SKM-1 treated with dmso at 0.1 percent for 144 hours (cell line): Measurements from ENCODE around the gene WDR5B.

ENCODE experiments used
- DNase-seq: peaks from one replicate; lab custom pipeline; 2025; ENCODE audit not compliant: unreplicated experiment; lab: John Stamatoyannopoulos, UW

The WDR5B gene

DNA sequence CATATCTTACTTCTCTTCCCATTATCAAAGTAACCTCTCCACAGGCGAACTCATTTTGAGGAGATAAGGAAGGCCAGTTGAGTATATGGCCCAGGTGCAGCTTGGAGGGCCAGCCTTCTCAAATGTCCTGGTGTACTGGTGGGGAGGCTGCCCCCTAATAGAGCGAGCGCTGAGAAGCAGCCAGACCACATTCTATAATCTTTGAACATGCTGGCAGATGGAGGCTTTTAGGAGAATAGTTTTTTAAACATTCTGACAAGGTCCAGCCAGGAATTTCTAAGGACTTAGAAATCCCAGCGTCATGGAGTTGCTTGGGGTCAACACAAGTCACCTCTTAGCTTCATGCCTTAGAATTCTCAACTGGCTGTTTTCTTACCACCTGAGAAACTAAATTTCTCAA, 5.8 kb downstream of the WDR5B start:
- no peak for DNase-seq

DNA sequence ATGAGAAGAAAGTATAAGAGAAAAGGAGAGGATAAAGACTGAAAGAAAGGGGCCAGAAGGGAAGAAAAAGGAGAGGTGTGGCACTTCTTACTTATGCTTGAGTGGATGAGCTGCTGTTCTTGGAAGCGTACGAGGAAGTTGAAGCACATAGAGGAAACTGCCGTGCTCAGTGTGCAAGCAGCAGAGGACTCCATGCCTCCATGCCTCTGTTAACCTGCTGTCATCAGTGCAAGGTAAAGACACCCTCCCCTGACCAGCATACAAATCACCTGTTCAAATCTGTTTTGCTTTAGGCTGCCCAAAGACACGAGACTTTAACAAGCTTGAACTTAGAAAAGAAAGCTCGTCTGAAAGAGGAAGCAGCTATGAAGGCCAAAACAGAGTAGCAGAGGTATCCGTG, 6.4 kb downstream of the WDR5B start:
- peak; percentile 25 for DNase-seq

DNA sequence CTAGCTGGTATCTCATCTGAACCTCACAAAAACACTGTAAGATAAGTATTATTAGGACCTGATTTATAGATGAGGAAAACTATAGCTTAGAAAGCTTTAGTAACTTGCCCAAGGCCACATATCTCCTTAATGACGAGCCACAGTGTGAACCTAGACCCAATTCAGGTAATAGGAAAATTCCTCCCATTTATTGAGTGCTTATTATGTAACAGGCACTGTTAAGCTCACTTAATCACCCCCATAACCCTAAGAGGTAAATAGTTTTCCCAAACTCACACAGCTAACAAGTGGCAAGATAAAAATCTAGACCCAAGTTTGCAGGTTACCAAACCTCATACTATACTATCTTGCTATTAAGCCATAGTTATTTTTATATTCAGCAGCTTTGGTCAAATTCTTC, 7.9 kb downstream of the WDR5B start:
- no peak for DNase-seq

DNA sequence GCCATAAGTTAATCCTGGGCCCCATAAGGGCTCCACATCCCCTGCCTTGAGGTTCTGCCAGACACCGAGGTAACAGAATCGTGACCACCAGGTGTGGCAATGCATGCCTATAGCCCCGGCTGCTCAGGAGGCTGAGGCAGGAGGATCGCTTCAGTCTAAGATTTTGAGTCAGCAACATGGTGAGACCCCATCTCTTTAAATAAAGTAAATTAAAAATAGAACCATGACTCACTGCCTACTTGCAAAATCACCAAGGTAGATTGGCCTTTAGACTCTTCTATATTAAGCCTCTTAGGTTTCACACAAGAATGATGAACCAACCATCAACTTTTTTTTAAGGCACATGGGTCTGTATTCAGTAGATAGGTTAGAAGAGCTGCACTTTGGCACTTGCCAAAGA, 9.7 kb downstream of the WDR5B start:
- no peak for DNase-seq

DNA sequence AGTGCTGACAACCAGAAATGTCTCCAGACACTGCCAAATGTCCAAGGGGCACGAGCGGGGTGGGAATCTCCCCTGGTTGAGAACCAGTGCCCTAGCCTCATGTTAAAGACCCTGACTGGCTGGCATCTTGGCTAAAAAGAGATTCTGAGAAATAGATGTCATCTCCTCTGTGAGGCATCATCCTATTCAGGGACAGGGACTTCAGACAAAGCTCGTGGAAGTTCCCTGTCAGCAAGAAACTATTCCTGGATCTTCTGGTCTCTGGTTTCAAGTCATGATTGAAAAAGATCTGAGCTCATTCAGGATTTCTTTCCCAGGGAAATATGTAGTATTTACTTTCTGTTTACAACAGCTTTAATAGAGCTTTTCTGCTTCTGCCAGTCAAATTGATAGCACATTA, 10.8 kb downstream of the WDR5B start:
- no peak for DNase-seq

DNA sequence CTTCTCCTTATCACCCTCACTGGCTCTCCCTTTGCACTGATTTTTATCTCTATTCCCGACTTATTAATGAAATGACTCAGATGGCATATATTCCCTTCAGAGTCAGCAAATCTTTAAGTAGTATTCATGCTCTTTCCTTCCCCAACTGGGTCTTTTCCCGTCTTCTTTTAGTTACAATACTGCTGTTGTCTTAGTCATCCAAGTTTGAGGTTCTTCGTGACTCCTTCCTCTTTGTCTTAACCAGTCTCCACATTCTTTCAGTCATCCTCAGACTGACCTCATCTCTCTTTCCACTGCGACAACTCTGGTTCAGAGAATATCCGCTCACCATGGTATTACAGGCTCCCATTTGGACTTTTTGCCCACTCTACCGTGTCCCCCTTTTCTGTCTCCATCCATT, 12.4 kb downstream of the WDR5B start:
- no peak for DNase-seq

DNA sequence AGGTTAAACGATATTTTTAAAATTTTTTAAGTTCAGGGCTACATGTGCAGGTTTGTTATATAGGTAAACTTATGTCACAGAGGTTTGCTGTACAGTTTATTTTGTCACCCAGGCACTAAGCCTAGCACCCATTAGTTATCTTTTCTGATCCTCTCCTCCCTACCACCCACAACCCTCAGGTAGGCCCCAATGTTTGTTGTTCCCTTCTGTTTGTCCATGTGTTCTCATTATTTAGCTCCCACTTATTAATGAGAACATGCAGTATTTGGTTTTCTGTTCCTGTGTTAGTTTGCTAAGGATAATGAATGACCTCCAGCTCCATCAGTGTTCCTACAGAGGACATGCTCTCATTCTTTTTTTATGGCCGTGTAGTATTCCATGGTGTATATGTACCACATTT, 16.9 kb downstream of the WDR5B start:
- no peak for DNase-seq

DNA sequence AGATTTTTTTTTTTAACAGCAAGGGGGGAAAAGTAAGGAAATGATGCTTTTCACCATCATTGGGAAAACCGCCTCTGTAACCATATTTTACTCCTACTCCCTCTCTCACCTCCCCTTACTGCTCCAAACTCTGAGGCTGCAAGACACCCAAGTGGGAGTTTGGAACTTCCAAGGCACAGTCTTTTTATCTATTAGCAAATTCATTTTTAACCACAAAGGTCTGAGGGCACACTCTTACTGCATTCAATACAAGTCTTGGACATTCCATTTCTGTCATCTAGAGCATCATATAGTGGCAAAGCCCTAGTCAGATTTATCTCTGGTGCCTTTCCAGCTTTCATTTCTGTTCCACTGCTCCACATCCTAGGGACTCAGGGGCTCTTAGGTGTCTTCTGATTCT, 18.7 kb downstream of the WDR5B start:
- no peak for DNase-seq

DNA sequence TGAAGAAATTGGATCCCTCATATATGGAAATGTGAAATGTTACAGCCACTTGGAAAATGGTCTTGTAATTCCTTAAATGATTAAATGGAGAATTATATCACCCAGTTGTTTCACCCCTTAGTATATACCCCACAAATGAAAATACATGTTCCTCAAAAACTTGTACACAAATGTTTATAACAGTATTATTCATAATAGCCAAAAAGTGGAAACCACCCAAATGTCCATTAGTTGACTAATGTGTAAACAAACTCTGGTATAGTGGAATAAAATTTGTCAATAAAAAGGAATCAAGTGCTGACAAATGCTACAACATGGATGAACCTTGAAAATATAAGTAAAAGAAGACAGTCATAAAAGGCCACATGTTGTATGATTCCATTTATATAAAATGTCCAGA, 19.4 kb downstream of the WDR5B start:
- DNase-seq, result no peak

DNA sequence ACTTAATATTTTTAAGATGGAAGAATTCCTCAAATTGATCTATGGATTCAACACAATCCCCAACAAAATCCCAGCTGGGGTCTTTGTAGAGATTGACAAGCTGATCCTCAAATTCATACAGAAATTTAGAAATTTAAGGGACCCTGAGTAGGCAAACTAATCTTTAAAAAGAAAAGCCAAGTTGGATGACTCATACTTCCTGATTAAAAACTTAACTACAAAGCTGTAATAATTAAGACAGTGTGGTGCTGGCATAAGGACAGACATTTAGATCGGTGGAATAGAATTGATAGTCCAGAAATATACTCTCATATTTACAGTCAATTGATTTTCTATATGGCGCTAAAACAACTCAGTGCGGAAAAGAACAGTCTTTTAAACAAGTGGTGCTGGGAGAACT, 20.3 kb downstream of the WDR5B start:
- no peak for DNase-seq

DNA sequence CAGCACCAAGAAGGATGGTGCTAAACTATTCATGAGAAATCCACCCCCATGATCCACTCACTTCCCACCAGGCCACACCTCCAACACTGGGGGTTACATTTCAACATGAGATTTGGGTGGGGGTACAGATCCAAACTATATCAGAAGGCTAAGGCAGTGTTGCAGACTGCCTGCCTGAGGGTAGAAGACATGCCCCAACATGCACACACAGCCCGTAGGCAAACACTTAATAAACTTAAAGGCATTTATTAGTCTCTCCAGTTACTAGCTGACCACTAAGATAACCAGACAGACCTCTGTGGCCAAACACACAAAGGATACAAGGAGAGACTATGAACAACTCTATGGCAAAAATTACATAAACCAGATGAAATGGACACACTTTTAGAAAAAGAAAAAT, 21.7 kb downstream of the WDR5B start:
- no peak for DNase-seq

DNA sequence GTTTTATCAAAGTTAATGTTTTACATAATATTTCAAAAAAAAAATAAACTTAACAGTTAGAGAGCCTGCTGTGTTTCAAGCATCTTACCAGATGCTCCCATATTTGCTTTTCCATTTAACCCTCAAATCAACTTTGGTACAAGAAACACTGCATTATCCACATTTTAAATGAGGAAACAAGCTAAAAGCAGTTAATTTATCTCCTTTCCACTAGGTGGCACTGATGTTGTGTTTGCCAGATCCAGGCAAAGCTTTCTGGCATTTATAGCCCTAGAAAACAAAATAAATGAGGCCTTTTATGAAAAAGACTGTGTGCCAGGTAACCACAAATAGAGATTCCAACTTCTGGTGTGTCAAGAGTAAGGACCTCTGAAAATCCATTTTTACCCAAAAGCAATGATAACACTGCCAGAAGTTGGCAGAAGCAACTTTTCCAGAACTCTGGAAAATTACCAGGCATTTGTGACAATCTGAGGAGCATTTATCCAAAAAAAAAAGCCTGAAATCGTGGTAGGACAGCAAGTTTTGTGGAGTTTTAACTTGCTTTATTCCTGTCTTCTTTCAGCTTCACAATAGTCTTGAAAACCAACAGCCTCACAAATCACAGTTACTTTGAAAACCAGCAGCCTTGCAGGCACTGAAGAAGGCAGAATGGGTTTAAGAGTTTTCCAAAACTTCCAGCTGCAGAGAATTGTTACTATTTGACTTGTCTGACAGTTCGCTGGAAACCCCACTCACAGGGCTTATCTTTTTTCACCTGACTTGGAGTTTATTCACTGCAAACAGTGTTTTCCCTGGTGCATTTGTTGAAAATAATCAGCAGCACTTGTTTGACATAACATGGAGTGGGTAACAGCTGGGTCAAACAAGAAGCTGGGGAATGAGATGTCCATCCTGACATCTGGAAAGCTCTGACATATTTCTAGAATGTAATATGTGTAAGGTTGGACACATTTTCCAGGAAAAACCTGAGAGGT, 22.7 kb downstream of the WDR5B start:
- peak; percentile 51 for DNase-seq

DNA sequence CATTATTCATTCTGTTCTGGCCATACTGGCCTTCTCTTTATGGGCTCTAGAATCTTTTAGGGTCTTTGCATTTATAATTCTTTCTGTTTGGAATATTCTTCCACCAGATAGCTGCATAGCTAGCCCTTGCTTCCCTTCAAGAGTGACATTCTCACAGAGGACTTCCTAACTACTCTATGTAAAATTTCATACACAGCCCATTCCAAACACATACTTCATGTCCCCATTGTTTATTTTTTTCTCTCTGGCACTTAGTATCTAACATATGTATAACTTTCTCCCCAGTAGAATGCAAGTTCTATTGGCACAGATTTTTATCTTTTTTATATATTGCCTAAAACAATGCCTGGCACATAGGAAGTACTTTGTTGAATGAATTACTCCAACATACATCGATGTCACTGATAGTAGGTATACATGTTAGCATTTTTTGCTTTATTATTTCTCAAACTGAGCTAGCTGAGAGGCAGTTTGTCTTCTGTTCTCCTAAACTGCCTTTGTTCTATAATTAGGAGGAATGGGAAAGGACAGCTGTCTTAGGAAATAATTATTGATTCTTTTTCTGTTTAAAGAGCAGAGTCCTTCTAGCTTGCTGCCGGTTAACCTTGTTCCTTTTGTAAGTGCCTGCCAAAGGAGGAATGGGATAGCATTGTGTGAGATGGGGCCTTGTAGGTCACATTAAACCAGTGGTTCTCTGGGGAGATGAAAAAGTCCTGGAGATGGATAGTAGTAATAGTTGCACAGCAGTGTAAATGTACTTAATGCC, 24.0 kb downstream of the WDR5B start:
- DNase-seq, result no peak

DNA sequence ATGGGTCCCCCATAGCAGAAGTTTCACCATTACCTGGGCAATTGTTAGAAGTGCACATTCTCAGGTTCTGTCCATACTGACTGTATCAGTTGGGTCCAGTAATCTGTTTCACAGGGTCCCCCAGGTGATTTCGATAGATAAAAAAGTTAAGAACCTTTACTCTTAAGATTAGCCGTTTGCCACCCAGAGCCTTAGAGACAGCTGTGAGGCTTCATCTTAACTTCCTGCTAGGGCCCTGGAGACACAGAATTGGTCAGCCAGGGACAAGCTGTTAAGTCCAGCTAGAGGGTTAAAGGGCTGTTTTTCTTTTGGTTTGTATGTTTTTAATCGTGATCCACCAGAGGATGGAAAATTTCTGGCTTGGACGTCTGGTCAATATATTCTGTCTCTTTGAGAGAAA, 25.2 kb downstream of the WDR5B start:
- DNase-seq, result no peak

DNA sequence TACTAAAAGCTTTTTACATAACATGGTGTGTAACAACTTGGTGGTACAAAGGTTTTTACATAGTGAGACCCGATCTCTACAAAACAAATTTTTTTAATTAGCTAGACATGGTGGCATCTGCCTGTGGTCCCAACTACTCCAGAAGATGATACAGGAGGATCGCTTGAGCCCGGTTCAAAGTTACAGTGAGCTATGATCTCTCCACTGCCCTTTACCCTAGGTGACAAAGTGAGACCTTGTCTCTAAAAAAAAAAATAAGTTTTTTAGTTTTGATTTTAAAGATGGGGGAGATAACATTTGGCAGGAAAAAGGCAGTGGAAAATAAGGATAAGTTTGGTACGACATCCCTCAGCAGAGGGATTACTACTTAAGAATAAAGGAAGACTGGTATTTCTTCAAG, 26.0 kb downstream of the WDR5B start:
- no peak for DNase-seq

DNA sequence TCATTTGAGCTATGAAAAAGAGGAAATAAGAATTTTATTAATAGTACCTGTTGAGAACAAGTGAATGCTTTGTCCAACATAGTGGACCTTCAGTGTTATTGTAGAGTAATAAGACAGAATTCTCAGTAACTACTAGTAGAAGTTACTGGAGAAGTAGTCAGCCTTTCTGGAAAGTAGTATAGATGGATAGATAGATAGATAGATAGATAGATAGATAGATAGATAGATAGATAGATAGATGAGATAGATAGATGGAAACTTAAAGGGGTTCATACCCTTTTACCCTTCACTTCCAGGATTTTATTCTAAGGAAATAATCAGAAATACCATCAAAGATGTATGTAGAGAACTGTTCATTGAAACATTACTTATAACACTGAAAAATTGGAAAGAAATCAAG, 26.7 kb downstream of the WDR5B start:
- no peak for DNase-seq

DNA sequence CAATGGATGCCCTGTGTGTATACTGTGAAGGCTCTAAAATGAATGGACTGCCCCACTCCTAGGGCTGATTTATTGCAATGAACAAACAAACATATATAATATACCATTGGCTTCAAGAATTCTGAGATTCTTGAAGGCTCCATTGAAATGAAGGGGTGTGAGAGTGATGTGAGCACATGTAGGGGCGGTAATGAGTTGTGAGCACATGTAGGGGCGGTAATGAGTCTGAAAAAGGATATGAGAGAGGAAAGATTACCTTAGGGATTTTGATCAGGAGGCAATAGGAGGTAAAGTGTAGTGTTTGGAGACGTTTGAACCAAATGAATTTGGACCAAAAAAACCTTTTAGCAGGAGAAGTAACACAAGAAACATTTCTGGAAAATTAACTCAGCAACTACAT, 28.2 kb downstream of the WDR5B start:
- DNase-seq, result no peak

DNA sequence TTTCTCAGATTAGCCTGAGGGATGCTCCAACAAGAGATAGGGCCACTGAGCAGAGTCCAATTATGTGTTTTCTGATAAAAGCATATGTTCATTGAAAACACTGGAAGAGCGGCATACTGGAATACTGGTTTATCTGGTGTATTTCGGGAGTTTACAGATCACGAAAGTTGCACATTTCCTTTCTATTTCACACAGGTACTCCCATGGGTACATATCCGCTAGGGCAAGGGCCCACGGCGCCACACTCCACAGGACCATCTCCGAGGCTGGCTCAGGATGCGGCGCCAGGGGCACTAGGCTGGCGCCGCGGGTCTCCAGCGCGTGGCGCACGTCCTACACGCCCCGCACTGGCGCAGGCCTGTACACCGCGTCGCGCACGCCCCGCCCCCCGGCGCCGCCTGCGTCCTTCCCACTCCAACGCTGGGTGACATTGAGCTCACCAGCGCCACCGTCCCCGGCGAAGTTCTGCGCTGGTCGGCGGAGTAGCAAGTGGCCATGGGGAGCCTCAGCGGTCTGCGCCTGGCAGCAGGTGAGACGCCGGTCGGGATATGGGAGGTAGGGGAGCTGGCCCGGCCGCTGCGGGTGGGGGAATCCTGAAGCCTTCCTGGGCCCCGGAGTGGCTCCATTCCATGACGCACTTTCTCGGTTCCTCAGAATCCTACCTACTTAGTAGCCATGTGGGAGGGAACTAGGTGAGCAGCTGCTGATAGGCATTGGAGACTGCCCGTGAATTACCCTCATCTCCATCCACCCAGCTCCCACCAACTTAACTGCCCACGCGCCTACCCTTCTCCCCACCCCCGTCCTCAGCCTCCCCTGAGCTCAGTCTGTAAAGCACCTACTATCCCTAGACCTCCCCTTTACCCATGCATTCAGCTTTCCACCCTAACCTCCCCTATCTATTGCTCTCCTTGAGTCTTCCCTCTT, 31.8 kb downstream of the WDR5B start, which contains the start of gene FAM162A:
FAM162A (plus strand) TSS at position 412 of the 927 bp plus-strand sequence; CDS start at position 496, 84 bp downstream.
- peak; percentile 94 for DNase-seq

DNA sequence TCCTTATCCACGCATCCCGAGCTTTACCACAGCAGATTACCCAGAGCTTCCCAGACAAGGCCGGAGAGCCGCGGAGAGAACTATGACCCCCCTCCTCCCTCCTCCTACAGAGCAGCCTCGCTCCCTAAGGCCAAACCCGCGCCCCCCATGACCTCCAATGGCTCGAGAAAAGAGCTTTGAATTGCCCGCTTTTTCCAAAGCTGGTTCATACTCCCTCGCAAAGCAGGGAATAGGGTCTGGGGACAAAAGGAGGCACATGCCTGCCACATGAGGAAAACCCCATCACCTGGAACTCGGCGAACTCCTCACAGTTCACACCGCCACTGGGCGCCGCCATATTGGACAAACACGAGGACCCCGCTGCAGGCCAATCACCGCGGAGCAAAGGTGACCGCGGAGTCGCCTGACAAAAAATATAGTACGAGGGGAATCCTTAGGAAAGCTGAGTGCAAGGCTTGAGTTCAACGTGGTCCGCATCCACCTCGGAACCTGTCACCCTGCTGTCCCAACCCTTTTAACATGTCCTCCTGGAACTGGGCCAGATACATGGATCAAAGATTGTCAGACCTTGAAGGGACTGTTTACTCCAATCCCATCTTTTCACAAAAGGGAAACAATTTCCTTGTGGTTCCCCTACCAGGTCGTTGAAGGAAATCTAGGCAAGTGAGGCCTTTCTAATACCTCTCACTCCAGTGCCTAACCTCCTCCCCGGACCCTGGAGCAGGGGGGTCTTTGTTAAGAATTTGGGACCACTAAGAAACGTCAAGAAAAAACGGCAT, 32.8 kb downstream of the WDR5B start, which contains the start of gene MIX23:
MIX23 (minus strand) TSS at position 344 of the 779 bp plus-strand sequence; CDS start at position 337, 7 bp downstream.
- DNase-seq, result peak; percentile 85

DNA sequence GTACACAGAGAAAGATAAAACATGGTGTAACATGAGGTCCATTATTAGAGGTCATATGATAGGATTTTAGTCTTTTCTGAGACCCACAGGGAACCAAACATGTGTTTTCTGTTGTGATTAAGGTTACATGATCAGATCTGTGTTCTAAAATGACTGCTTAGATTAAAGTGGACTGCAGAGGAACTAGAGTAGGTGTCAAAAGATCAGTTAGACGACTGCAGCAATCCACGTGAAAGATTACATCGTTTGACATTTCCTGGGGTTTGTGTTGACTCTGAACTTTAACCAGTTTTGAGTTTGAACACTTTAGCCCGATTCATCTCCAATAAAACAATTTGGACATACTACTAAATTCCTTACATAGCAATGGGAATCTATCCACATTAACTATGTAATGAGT, 37.9 kb downstream of the WDR5B start:
- DNase-seq, result no peak
